HEK293 (cell line): ENCODE results near the gene GCSAM.

Source experiments
- CTCF ChIA-PET: fragments of 350-600 bp; formaldehyde crosslinking; extraction: SDS; loops from one replicate; lab custom pipeline; 2021; ENCODE audit warnings: antibody characterized with exemption; lab: Yijun Ruan, JAX
- POLR2A ChIA-PET: fragments of 300-600 bp; formaldehyde crosslinking; extraction: SDS; loops from one replicate; lab custom pipeline; 2020; ENCODE audit warnings: antibody characterized with exemption, inconsistent platforms; lab: Yijun Ruan, JAX
- H3K27ac ChIP-seq: fragments of 200-500 bp; sonication (Bioruptor generic); 2 replicates; pipeline ENCODE4 v1.5.1; 2014; ENCODE audit warnings: low read depth, low read length, control low read depth, inconsistent platforms; ENCODE audit errors: extremely low read depth
- H3K36me3 ChIP-seq, 2 experiments: fragments of 200-500 bp in 1 of 2; sonication (Bioruptor generic) in 1 of 2; 1 replicate in 1 of 2; 2 replicates in 1 of 2; pipeline ENCODE4 v1.5.1; 2014 to 2017; ENCODE audit warnings: inconsistent platforms in 2 of 2, low read length in 2 of 2; ENCODE audit not compliant: control insufficient read depth in 2 of 2, insufficient read depth in 1 of 2
- H3K4me1 ChIP-seq: fragments of 200-500 bp; sonication (Bioruptor generic); 2 replicates; pipeline ENCODE4 v1.5.1; 2014; ENCODE audit warnings: mild to moderate bottlenecking, low read length, inconsistent platforms; ENCODE audit not compliant: control insufficient read depth, insufficient read depth
- H3K4me3 ChIP-seq: 2 replicates; pipeline ENCODE4 v1.5.1; 2011; ENCODE audit warnings: low read depth, mild to moderate bottlenecking, control low read depth, low read length, moderate library complexity
- H3K9me3 ChIP-seq: fragments of 200-500 bp; sonication (Bioruptor generic); 2 replicates; pipeline ENCODE4 v1.5.1; 2014; ENCODE audit warnings: low read depth, low read length, inconsistent platforms; ENCODE audit not compliant: control insufficient read depth, insufficient read depth
- GFI1B ChIP-seq: fragments of 450-650 bp; formaldehyde crosslinking; IDR thresholded peaks from 2 replicates; pipeline ENCODE4 v1.5.1; 2016; ENCODE audit warnings: missing biosample characterization, missing genetic modification characterization
- IKZF3 ChIP-seq: fragments of 450-650 bp; IDR thresholded peaks from 2 replicates; pipeline ENCODE4 v1.5.0; 2018; ENCODE audit warnings: missing biosample characterization, mild to moderate bottlenecking, missing genetic modification characterization, moderate library complexity
- PBX3 ChIP-seq: sonication (generic); formaldehyde crosslinking; IDR thresholded peaks from 2 replicates; pipeline ENCODE4 v1.8.1; 2022; ENCODE audit warnings: mild to moderate bottlenecking, moderate library complexity, missing genetic modification reagents
- REST ChIP-seq: fragments of 450-650 bp; formaldehyde crosslinking; IDR thresholded peaks from 2 replicates; pipeline ENCODE4 v1.5.1; 2016; ENCODE audit warnings: missing biosample characterization, missing genetic modification characterization
- SP2 ChIP-seq: fragments of 450-650 bp; formaldehyde crosslinking; IDR thresholded peaks from 2 replicates; pipeline ENCODE4 v1.5.1; 2016; ENCODE audit warnings: missing biosample characterization, missing genetic modification characterization
- YY1 ChIP-seq: fragments of 450-650 bp; formaldehyde crosslinking; IDR thresholded peaks from 2 replicates; pipeline ENCODE4 v1.5.1; 2018; ENCODE audit warnings: missing biosample characterization, missing genetic modification characterization
- ZBTB6 ChIP-seq: fragments of 450-650 bp; formaldehyde crosslinking; IDR thresholded peaks from 2 replicates; pipeline ENCODE4 v1.5.1; 2017; ENCODE audit warnings: missing biosample characterization, missing genetic modification characterization
- ZEB2 ChIP-seq: fragments of 450-650 bp; formaldehyde crosslinking; IDR thresholded peaks from 2 replicates; pipeline ENCODE4 v1.5.1; 2016; ENCODE audit warnings: missing biosample characterization, missing genetic modification characterization
- ZFP41 ChIP-seq: fragments of 450-650 bp; formaldehyde crosslinking; IDR thresholded peaks from 2 replicates; pipeline ENCODE4 v1.5.1; 2016; ENCODE audit warnings: missing biosample characterization, missing genetic modification characterization, borderline replicate concordance
- ZIC2 ChIP-seq: fragments of 450-650 bp; formaldehyde crosslinking; IDR thresholded peaks from 2 replicates; pipeline ENCODE4 v1.5.1; 2016; ENCODE audit warnings: missing biosample characterization, missing genetic modification characterization
- ZNF155 ChIP-seq: fragments of 450-650 bp; formaldehyde crosslinking; IDR thresholded peaks from 2 replicates; pipeline ENCODE4 v1.5.1; 2016; ENCODE audit warnings: missing biosample characterization, missing genetic modification characterization
- ZNF175 ChIP-seq: fragments of 450-650 bp; formaldehyde crosslinking; IDR thresholded peaks from 2 replicates; pipeline ENCODE4 v1.5.1; 2016; ENCODE audit warnings: missing biosample characterization, missing genetic modification characterization
- ZNF202 ChIP-seq: fragments of 450-650 bp; formaldehyde crosslinking; IDR thresholded peaks from 2 replicates; pipeline ENCODE4 v1.5.1; 2016; ENCODE audit warnings: missing biosample characterization, missing genetic modification characterization, borderline replicate concordance
- ZNF214 ChIP-seq: fragments of 450-650 bp; formaldehyde crosslinking; IDR thresholded peaks from 2 replicates; pipeline ENCODE4 v1.5.1; 2017; ENCODE audit warnings: missing biosample characterization, mild to moderate bottlenecking, missing genetic modification characterization, borderline replicate concordance
- ZNF292 ChIP-seq: fragments of 450-650 bp; formaldehyde crosslinking; IDR thresholded peaks from 2 replicates; pipeline ENCODE4 v1.5.1; 2016; ENCODE audit warnings: low read depth, missing biosample characterization, missing genetic modification characterization, borderline replicate concordance
- ZNF37A ChIP-seq: fragments of 450-650 bp; IDR thresholded peaks from 2 replicates; pipeline ENCODE4 v1.5.1; 2018; ENCODE audit warnings: missing biosample characterization, missing genetic modification characterization
- ZNF391 ChIP-seq: fragments of 450-650 bp; formaldehyde crosslinking; IDR thresholded peaks from 2 replicates; pipeline ENCODE4 v1.5.1; 2016; ENCODE audit warnings: low read depth, missing biosample characterization, missing genetic modification characterization, borderline replicate concordance
- ZNF416 ChIP-seq: fragments of 450-650 bp; formaldehyde crosslinking; IDR thresholded peaks from 2 replicates; pipeline ENCODE4 v1.5.1; 2016; ENCODE audit warnings: missing biosample characterization, missing genetic modification characterization
- ZNF548 ChIP-seq: fragments of 450-650 bp; formaldehyde crosslinking; IDR thresholded peaks from 2 replicates; pipeline ENCODE4 v1.5.1; 2016; ENCODE audit warnings: missing biosample characterization, missing genetic modification characterization
- ZNF558 ChIP-seq: fragments of 450-650 bp; formaldehyde crosslinking; IDR thresholded peaks from 2 replicates; pipeline ENCODE4 v1.5.1; 2016; ENCODE audit warnings: missing biosample characterization, missing genetic modification characterization
- ZNF777 ChIP-seq: fragments of 450-650 bp; formaldehyde crosslinking; IDR thresholded peaks from 2 replicates; pipeline ENCODE4 v1.5.1; 2017; ENCODE audit warnings: missing biosample characterization, missing genetic modification characterization, borderline replicate concordance
- ZNF843 ChIP-seq: fragments of 450-650 bp; formaldehyde crosslinking; IDR thresholded peaks from 2 replicates; pipeline ENCODE4 v1.5.1; 2016; ENCODE audit warnings: missing biosample characterization, missing genetic modification characterization
- ZSCAN30 ChIP-seq: fragments of 450-650 bp; IDR thresholded peaks from 2 replicates; pipeline ENCODE4 v1.5.1; 2018; ENCODE audit warnings: missing biosample characterization, mild to moderate bottlenecking, missing genetic modification characterization, moderate library complexity

GCSAM gene

GRCh38 chr3:112171144-112171543 lies 38.1 kb upstream of the GCSAM start:
- TF ChIP-seq ZEB2 (tag by site-specific recombination) = no peak
- TF ChIP-seq ZNF843 (tag by site-specific recombination) = no peak
- no peak for TF ChIP-seq ZNF558 (tag by site-specific recombination)
- TF ChIP-seq ZNF202 (tag by site-specific recombination) = no peak
- TF ChIP-seq ZNF548 (tag by site-specific recombination) = no peak
- no peak for TF ChIP-seq PBX3
- TF ChIP-seq ZBTB6 = no peak
- TF ChIP-seq ZFP41 (tag by site-specific recombination) = no peak
- no peak for TF ChIP-seq ZNF155
- no peak for TF ChIP-seq ZNF292 (tag by site-specific recombination)
- no peak for TF ChIP-seq ZNF175 (tag by site-specific recombination)
- ChIA-PET POLR2A (no interaction called here), CTCF (no interaction called here)
- Histone ChIP-seq H3K27ac (no peak overlapping the region), H3K9me3 (no peaks in the 10 kb centered on the region), H3K4me3 (no peak overlapping the region), H3K4me1 (no peaks in the 10 kb centered on the region), H3K36me3 (no peaks in the 10 kb centered on the region)

GRCh38 chr3:112170046-112170445 lies 37.0 kb upstream of the GCSAM start:
- TF ChIP-seq IKZF3 = no peak
- TF ChIP-seq GFI1B (tag by site-specific recombination) = no peak
- TF ChIP-seq ZNF37A (tag by site-specific recombination) = no peak
- TF ChIP-seq ZNF391 (tag by site-specific recombination) = no peak
- TF ChIP-seq, all 188 proteins: peak for 0
- Histone ChIP-seq H3K36me3 (no peaks in the 10 kb centered on the region), H3K27ac (no peak overlapping the region), H3K4me1 (no peaks in the 10 kb centered on the region), H3K9me3 (no peaks in the 10 kb centered on the region), H3K4me3 (no peak overlapping the region)
- POLR2A ChIA-PET = no interaction called here
- CTCF ChIA-PET = no interaction called here

- POLR2A ChIA-PET = no interaction called here
- TF ChIP-seq ZSCAN30 (tag by site-specific recombination) = no peak
- no peak for TF ChIP-seq YY1
- TF ChIP-seq SP2 = no peak
- TF ChIP-seq ZIC2 = no peak
- Histone ChIP-seq H3K36me3 (no peaks in the 10 kb centered on the region), H3K27ac (no peak overlapping the region), H3K9me3 (no peaks in the 10 kb centered on the region), H3K4me3 (no peak overlapping the region), H3K4me1 (no peaks in the 10 kb centered on the region)
- CTCF ChIA-PET = no interaction called here
Observed at GRCh38 chr3:112167758-112168157, 34.7 kb upstream of the GCSAM start.

- ChIA-PET CTCF (interaction anchor here (1.6 kb wide), 2 partner anchors 11 to 13 kb away, joined by 3 to 6 read pairs; no protein-coding TSS in a partner anchor), POLR2A (no interaction called here)
- no peak overlapping the region for H3K27ac ChIP-seq
- H3K4me1 ChIP-seq = no peaks in the 10 kb centered on the region; the same call in 1 of the 2 replicates
- no peak overlapping the region for H3K4me3 ChIP-seq
- no peaks in the 10 kb centered on the region for H3K36me3 ChIP-seq
- H3K9me3 ChIP-seq = no peaks in the 10 kb centered on the region
- no peak for TF ChIP-seq REST (tag by site-specific recombination)
- TF ChIP-seq ZBTB6 = no peak
- TF ChIP-seq ZNF416 (tag by site-specific recombination) = no peak
- TF ChIP-seq ZNF214 (tag by site-specific recombination) = no peak
- TF ChIP-seq ZNF777 (tag by site-specific recombination) = no peak
Observed at GRCh38 chr3:112149136-112149535, 16.1 kb upstream of the GCSAM start.
